Sigmoid colon (tissue), 3 donors: ENCODE results near the gene TCEANC2.

ENCODE experiments used
- POLR2A ChIP-seq, 2 donors: fragments of 450-650 bp; IDR thresholded peaks; one replicate each; pipeline ENCODE4 v1.6.1; 2016; ENCODE audit warnings: antibody characterized with exemption in 2 of 2, mild to moderate bottlenecking in 2 of 2, moderate library complexity in 2 of 2
- TF ChIP-seq, protein P1 (sequence below), 4 experiments: fragments of 450-650 bp in 3 of 4; fragments of 200-600 bp in 1 of 4; IDR thresholded peaks; one replicate each; pipeline ENCODE4 v1.5.1; 2016 to 2019; ENCODE audit warnings: antibody characterized with exemption in 4 of 4, mild to moderate bottlenecking in 3 of 4, moderate library complexity in 2 of 4

DNA sequence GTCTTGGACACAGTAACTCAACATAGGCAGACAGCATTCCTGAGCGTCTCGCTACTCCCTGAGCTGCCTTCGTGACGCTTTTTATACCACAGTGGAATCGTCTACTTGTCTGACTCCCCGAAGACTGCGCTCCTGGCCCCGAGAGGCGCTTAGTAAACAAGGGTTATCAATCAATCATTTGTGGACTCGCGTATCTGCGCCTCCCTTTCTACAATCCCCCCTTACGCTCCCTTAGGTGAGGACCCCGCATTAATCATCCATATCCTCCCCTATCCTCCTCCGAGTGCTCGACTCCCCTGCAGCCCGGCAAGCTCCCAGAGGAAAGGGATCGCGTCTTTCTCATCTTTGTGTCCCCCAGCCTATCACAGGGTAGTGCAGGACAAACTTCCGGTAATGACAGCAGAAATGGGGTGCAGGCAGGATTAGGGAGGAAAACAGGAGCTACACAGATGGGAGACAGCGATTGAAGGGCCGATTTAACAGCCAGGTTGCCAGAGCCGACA, 926 bp upstream of the TCEANC2 start:
- TF ChIP-seq, protein P1, sequence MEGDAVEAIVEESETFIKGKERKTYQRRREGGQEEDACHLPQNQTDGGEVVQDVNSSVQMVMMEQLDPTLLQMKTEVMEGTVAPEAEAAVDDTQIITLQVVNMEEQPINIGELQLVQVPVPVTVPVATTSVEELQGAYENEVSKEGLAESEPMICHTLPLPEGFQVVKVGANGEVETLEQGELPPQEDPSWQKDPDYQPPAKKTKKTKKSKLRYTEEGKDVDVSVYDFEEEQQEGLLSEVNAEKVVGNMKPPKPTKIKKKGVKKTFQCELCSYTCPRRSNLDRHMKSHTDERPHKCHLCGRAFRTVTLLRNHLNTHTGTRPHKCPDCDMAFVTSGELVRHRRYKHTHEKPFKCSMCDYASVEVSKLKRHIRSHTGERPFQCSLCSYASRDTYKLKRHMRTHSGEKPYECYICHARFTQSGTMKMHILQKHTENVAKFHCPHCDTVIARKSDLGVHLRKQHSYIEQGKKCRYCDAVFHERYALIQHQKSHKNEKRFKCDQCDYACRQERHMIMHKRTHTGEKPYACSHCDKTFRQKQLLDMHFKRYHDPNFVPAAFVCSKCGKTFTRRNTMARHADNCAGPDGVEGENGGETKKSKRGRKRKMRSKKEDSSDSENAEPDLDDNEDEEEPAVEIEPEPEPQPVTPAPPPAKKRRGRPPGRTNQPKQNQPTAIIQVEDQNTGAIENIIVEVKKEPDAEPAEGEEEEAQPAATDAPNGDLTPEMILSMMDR (IDR thresholded peaks at IDR 0.05): no peak
- TF ChIP-seq POLR2A (IDR thresholded peaks at IDR 0.05): no peak
